ENCODE measurements around the gene STMN3.

DNA sequence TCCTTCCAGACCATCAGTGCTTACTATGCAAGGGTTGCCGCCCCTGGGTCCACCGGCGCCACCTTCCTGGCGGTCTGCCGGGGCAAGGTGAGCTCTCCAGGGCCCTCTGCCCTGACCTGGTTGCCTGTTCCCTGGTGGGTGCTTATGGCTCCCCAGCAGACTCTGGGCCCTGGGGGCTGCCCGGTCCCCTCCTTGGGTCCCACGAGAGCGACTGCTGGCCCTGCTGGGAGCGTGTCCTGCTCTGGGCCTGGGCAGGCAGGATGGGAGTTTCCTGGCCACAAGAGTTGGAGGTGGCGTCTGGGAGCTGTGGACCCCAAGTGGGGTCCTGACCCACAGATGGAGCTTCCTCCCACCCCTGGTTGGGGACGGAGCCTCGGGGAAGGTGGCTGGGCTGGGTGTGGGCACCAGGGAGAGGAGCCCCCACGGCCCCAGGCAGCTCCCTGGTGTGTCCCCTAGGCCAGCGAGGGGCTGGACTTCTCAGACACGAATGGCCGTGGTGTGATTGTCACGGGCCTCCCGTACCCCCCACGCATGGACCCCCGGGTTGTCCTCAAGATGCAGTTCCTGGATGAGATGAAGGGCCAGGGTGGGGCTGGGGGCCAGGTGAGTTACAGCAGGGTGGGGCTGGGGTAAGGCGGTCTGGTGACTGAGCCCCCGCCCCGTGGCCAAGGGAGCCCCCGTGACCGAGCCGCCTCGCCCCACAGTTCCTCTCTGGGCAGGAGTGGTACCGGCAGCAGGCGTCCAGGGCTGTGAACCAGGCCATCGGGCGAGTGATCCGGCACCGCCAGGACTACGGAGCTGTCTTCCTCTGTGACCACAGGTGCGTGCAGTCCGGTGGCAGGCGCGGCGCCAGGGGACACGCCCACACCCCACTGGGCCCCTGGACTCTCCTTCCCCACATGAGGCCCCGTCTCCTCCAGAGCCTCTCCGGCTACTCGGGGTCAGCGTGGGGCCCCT is 36.1 kb upstream of the STMN3 start:
- TF ChIP-seq POLR2A (IDR thresholded peaks at IDR 0.05) = no peak
- TF ChIP-seq, protein P1, sequence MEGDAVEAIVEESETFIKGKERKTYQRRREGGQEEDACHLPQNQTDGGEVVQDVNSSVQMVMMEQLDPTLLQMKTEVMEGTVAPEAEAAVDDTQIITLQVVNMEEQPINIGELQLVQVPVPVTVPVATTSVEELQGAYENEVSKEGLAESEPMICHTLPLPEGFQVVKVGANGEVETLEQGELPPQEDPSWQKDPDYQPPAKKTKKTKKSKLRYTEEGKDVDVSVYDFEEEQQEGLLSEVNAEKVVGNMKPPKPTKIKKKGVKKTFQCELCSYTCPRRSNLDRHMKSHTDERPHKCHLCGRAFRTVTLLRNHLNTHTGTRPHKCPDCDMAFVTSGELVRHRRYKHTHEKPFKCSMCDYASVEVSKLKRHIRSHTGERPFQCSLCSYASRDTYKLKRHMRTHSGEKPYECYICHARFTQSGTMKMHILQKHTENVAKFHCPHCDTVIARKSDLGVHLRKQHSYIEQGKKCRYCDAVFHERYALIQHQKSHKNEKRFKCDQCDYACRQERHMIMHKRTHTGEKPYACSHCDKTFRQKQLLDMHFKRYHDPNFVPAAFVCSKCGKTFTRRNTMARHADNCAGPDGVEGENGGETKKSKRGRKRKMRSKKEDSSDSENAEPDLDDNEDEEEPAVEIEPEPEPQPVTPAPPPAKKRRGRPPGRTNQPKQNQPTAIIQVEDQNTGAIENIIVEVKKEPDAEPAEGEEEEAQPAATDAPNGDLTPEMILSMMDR (IDR thresholded peaks at IDR 0.05) = no peak

Data from body of pancreas (tissue), 4 donors.